ENCODE data around the gene ANKMY1. TPM values are rescaled to one million over a fixed set of nuclear protein-coding genes. Genes with fewer than 3 reads are reported as not detected.

The ANKMY1 gene
- total and polyA plus RNA-seq, 2 of the 13 experiments (the other 11 are each of a cell fraction or from before 2014, with no cell fraction given), result 11.7 to 18.8 TPM

GRCh38 chr2:240579771-240580614 is 22.2 kb upstream of the ANKMY1 start (continued):
- TF ChIP-seq MNT (IDR thresholded peaks at IDR 0.05), result peak; percentile 89
- TF ChIP-seq KLF15 (CRISPR knock-in tag; IDR thresholded peaks at IDR 0.05; ENCODE audit: borderline replicate concordance), result no peak
- peak; percentile 82 for TF ChIP-seq ZNF501 (CRISPR knock-in tag; IDR thresholded peaks at IDR 0.05)
- peak; percentile 81 for TF ChIP-seq CBX5 (CRISPR knock-in tag; IDR thresholded peaks at IDR 0.05; ENCODE audit: borderline replicate concordance)
- peak; percentile 58; the same call in 1 of the 2 replicates for TF ChIP-seq ESRRA (CRISPR knock-in tag; IDR thresholded peaks at IDR 0.05; ENCODE audit: low read depth)
- TF ChIP-seq MXD3 (CRISPR knock-in tag; IDR thresholded peaks at IDR 0.05), result peak; percentile 73
- no peak for TF ChIP-seq ZNF607 (CRISPR knock-in tag; IDR thresholded peaks at IDR 0.05; ENCODE audit: borderline replicate concordance)
- no peak for TF ChIP-seq ZBTB40 (IDR thresholded peaks at IDR 0.05)
- TF ChIP-seq ZBTB40 (CRISPR knock-in tag; IDR thresholded peaks at IDR 0.05), result peak; percentile 58
- no peak for TF ChIP-seq ZNF75D (CRISPR knock-in tag; IDR thresholded peaks at IDR 0.05; ENCODE audit: borderline replicate concordance)
- peak; percentile 51; the same call in 1 of the 2 replicates for TF ChIP-seq ZNF350 (CRISPR knock-in tag; IDR thresholded peaks at IDR 0.05; ENCODE audit: borderline replicate concordance, low read depth)
- no peak for TF ChIP-seq ZFP37 (CRISPR knock-in tag; IDR thresholded peaks at IDR 0.05; ENCODE audit: borderline replicate concordance)
- no peak for TF ChIP-seq MATR3 (CRISPR knock-in tag; IDR thresholded peaks at IDR 0.05)
- TF ChIP-seq ZNF749 (CRISPR knock-in tag; IDR thresholded peaks at IDR 0.05; ENCODE audit: borderline replicate concordance), result peak; percentile 84; the same call in 1 of the 2 replicates
- no peak for TF ChIP-seq U2AF1 (optimal IDR thresholded peaks at IDR 0.05; ENCODE audit: low read depth, low read length)
- TF ChIP-seq ZBTB44 (CRISPR knock-in tag; IDR thresholded peaks at IDR 0.05), result no peak

Data from HepG2 (cell line).